GM23248 (cell line): ENCODE measurements around the gene FDX2. TPM values are rescaled to one million over a fixed set of nuclear protein-coding genes. Genes with fewer than 3 reads are reported as not detected.
A peak's percentile ranks its signal among the peaks of the same experiment; 100 is the strongest.

Experiments
- DNase-seq: peaks from one replicate; pipeline ENCODE4 v3.0.0-alpha.2; 2015
- H2AFZ ChIP-seq: fragments of 200-600 bp; sonication (generic); 2 replicates; pipeline ENCODE4 v1.6.1; 2016; ENCODE audit warnings: antibody characterized with exemption
- H3F3A ChIP-seq: fragments of 200-600 bp; sonication (generic); 2 replicates; pipeline ENCODE4 v1.6.1; 2016; ENCODE audit warnings: mild to moderate bottlenecking, antibody characterized with exemption, mixed run types; ENCODE audit not compliant: insufficient read depth
- H3K27ac ChIP-seq: fragments of 200-600 bp; sonication (generic); 2 replicates; pipeline ENCODE4 v1.5.1; 2016; ENCODE audit warnings: mild to moderate bottlenecking
- H3K27me3 ChIP-seq: fragments of 200-600 bp; sonication (generic); replicated peaks from 2 replicates; pipeline ENCODE4 v1.6.1; 2016; ENCODE audit warnings: mild to moderate bottlenecking; ENCODE audit not compliant: insufficient read depth
- H3K36me3 ChIP-seq: fragments of 200-600 bp; sonication (generic); 2 replicates; pipeline ENCODE4 v1.6.1; 2016; ENCODE audit warnings: low read depth, mild to moderate bottlenecking
- H3K4me1 ChIP-seq: fragments of 200-600 bp; sonication (generic); 2 replicates; pipeline ENCODE4 v1.6.1; 2016; ENCODE audit warnings: mild to moderate bottlenecking; ENCODE audit not compliant: insufficient read depth
- H3K4me2 ChIP-seq: fragments of 200-600 bp; sonication (generic); one replicate; pipeline ENCODE4 v1.6.1; 2016; ENCODE audit warnings: mild to moderate bottlenecking; ENCODE audit not compliant: unreplicated experiment
- H3K4me3 ChIP-seq: fragments of 200-600 bp; sonication (generic); 2 replicates; pipeline ENCODE4 v1.5.1; 2016; ENCODE audit warnings: mild to moderate bottlenecking
- H3K79me2 ChIP-seq: fragments of 200-600 bp; sonication (generic); 2 replicates; pipeline ENCODE4 v1.6.1; 2016; ENCODE audit warnings: mild to moderate bottlenecking; ENCODE audit not compliant: insufficient read depth
- H3K9ac ChIP-seq: fragments of 200-600 bp; sonication (generic); 2 replicates; pipeline ENCODE4 v1.6.1; 2016; ENCODE audit warnings: mild to moderate bottlenecking
- H3K9me2 ChIP-seq: fragments of 200-600 bp; sonication (generic); 2 replicates; pipeline ENCODE4 v1.6.1; 2016; ENCODE audit warnings: mixed run types, mild to moderate bottlenecking, moderate library complexity; ENCODE audit not compliant: insufficient read depth
- H3K9me3 ChIP-seq: fragments of 200-600 bp; sonication (generic); one replicate; pipeline ENCODE4 v1.6.1; 2017; ENCODE audit warnings: low read depth
- H4K20me1 ChIP-seq: fragments of 200-600 bp; sonication (generic); 2 replicates; pipeline ENCODE4 v1.6.0; 2016; ENCODE audit not compliant: insufficient read depth
- EZH2 ChIP-seq: fragments of 200-600 bp; sonication (generic); IDR thresholded peaks from 2 replicates; pipeline ENCODE4 v1.6.1; 2018; ENCODE audit warnings: antibody characterized with exemption, mild to moderate bottlenecking; ENCODE audit not compliant: insufficient read depth, poor library complexity, severe bottlenecking
- EZH2phosphoT487 ChIP-seq: fragments of 200-600 bp; sonication (generic); IDR thresholded peaks from 2 replicates; pipeline ENCODE4 v1.6.1; 2018; ENCODE audit warnings: antibody characterized with exemption, moderate library complexity, mild to moderate bottlenecking, low read depth; ENCODE audit not compliant: insufficient read depth
- WGBS, 2 experiments: methylation state at CpG; one replicate each; pipeline ENCODE4 v1.1.6; 2015 to 2017; ENCODE audit warnings: low lambda C conversion rate in 2 of 2, low coverage in 1 of 2; ENCODE audit errors: missing lambda C conversion rate in 2 of 2; 5-methylcytosine and 5-hydroxymethylcytosine counted together
- in situ Hi-C: fragments of 300-500 bp; cut with MboI; formaldehyde crosslinking; loops from 2 replicates; pipeline ENCODE4 v1.15.0; 2020
- polyA plus RNA-seq: library from polyadenylated mRNA; unstranded; fragments of >200 nt; fragmentation: Nextera tagmentation; extraction: Ambion mirVana; gene quantifications from 2 replicates; pipeline ENCODE4 v1.2.1, GENCODE V29; 2016
- total RNA-seq: library from RNA; depleted of rRNA; stranded (reverse); fragments of >200 nt; shearing (Covaris generic); gene quantifications from 2 replicates; pipeline ENCODE4 v1.2.3, GENCODE V29; 2014

The FDX2 gene
- total and polyA plus RNA-seq, 2 experiments from 2014 or later = 46.6 to 48.9 TPM

- no peak overlapping the region for H3K27ac ChIP-seq
- 15 to 23% methylated on average over 37 to 50 of the region's 58 CpGs for WGBS, 2 experiments
Measured at GRCh38 chr19:10295847-10296591, 19.8 kb downstream of the FDX2 start.

DNA sequence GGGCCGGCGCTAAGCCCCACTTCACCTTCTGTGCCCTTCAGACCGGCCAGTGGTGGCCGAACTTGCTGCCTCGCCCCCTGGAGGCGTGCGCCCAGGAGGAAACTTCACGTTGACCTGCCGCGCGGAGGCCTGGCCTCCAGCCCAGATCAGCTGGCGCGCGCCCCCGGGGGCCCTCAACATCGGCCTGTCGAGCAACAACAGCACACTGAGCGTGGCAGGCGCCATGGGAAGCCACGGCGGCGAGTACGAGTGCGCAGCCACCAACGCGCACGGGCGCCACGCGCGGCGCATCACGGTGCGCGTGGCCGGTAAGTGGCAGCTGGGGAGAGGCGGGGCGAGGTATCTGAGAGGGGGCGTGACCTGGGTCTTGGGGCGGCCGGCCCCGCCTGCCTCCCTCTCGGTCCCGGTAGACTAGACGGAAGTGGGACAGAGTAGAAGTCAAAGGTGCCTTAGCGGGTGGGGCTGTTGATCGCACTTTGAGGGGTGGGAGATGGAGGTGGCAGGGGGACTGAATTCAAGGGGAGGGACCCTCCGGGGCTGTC lies 20.4 kb downstream of the FDX2 start:
- 17 to 18% methylated on average over 30 to 48 of the region's 48 CpGs for WGBS, 2 experiments
- no peak overlapping the region for H2AFZ ChIP-seq
- no peaks in the 10 kb centered on the region for H3F3A ChIP-seq
- in situ Hi-C loops = no loop called here
- H3K4me1 ChIP-seq = no peaks in the 10 kb centered on the region; the same call in 1 of the 2 replicates
- H3K9me2 ChIP-seq = no peaks in the 10 kb centered on the region
- H3K9me3 ChIP-seq = no peaks in the 10 kb centered on the region
- H3K4me3 ChIP-seq = peak overlapping the region; percentile 41
- no peaks in the 10 kb centered on the region for H3K79me2 ChIP-seq
- no peaks in the 10 kb centered on the region for H3K27me3 ChIP-seq
- no peaks in the 10 kb centered on the region for H4K20me1 ChIP-seq
- H3K36me3 ChIP-seq = no peaks in the 10 kb centered on the region
- DNase-seq = peak; percentile 46
- no peak for TF ChIP-seq EZH2
- TF ChIP-seq EZH2phosphoT487 = no peak
- H3K27ac ChIP-seq = no peak overlapping the region
- H3K4me2 ChIP-seq = peak overlapping the region; percentile 45
- H3K9ac ChIP-seq = no peak overlapping the region

More at GRCh38 chr19:10295847-10296591, 19.8 kb downstream of the FDX2 start:
- no peaks in the 10 kb centered on the region for H3K9me2 ChIP-seq
- no peaks in the 10 kb centered on the region for H3K36me3 ChIP-seq
- in situ Hi-C loops = no loop called here
- H3K9me3 ChIP-seq = no peaks in the 10 kb centered on the region
- H3K9ac ChIP-seq = no peak overlapping the region
- peak overlapping the region; percentile 45 for H3K4me2 ChIP-seq
- H3F3A ChIP-seq = no peaks in the 10 kb centered on the region
- no peaks in the 10 kb centered on the region for H3K27me3 ChIP-seq
- peak; percentile 18 for DNase-seq
- no peak overlapping the region for H2AFZ ChIP-seq
- no peaks in the 10 kb centered on the region for H3K79me2 ChIP-seq
- peak overlapping the region; percentile 41 for H3K4me3 ChIP-seq
- H3K4me1 ChIP-seq = no peaks in the 10 kb centered on the region; the same call in 1 of the 2 replicates
- H4K20me1 ChIP-seq = no peaks in the 10 kb centered on the region
- TF ChIP-seq EZH2phosphoT487 = no peak
- TF ChIP-seq EZH2 = no peak

DNA sequence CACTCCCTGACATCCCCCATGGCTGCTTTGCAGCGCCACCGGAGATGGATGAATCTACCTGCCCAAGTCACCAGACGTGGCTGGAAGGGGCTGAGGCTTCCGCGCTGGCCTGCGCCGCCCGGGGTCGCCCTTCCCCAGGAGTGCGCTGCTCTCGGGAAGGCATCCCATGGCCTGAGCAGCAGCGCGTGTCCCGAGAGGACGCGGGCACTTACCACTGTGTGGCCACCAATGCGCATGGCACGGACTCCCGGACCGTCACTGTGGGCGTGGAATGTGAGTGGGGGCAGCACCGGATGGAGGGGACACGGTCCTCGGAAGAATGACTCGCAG lies 21.5 kb downstream of the FDX2 start:
- Histone ChIP-seq H4K20me1 (no peaks in the 10 kb centered on the region), H3K9ac (no peak overlapping the region), H2AFZ (no peak overlapping the region), H3K4me2 (no peak overlapping the region), H3F3A (no peaks in the 10 kb centered on the region), H3K4me1 (no peaks in the 10 kb centered on the region; the same call in 1 of the 2 replicates), H3K27ac (no peak overlapping the region), H3K27me3 (no peaks in the 10 kb centered on the region), H3K79me2 (no peaks in the 10 kb centered on the region), H3K9me3 (no peaks in the 10 kb centered on the region), H3K4me3 (no peak overlapping the region), H3K36me3 (no peaks in the 10 kb centered on the region), H3K9me2 (no peaks in the 10 kb centered on the region)
- no peak for TF ChIP-seq EZH2
- TF ChIP-seq EZH2phosphoT487 = no peak
- in situ Hi-C loops = no loop called here
- no peak for DNase-seq
- 47 to 51% methylated on average over 19 to 23 of the region's 25 CpGs for WGBS, 2 experiments

DNA sequence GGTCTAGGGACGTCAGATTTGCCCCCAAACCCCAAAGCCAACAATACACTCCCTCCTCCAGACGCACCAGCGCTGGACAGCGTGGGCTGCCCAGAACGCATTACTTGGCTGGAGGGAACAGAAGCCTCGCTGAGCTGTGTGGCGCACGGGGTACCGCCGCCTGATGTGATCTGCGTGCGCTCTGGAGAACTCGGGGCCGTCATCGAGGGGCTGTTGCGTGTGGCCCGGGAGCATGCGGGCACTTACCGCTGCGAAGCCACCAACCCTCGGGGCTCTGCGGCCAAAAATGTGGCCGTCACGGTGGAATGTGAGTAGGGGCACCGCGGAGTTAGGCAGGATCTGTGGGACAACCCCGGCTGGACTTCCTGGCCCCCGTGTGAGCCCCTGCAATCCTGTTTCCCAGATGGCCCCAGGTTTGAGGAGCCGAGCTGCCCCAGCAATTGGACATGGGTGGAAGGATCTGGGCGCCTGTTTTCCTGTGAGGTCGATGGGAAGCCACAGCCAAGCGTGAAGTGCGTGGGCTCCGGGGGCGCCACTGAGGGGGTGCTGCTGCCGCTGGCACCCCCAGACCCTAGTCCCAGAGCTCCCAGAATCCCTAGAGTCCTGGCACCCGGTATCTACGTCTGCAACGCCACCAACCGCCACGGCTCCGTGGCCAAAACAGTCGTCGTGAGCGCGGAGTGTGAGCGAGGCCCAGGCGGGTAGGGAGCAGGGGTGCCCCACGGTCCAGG lies 22.0 kb downstream of the FDX2 start:
- DNase-seq = no peak

More for the DNA sequence above, 22.0 kb downstream of the FDX2 start:
- Histone ChIP-seq H4K20me1 (no peaks in the 10 kb centered on the region), H3K36me3 (no peaks in the 10 kb centered on the region), H2AFZ (no peak overlapping the region), H3K9ac (no peak overlapping the region), H3K4me3 (no peak overlapping the region), H3K9me3 (no peaks in the 10 kb centered on the region), H3K27ac (no peak overlapping the region), H3K4me2 (no peak overlapping the region), H3F3A (no peaks in the 10 kb centered on the region), H3K9me2 (no peaks in the 10 kb centered on the region), H3K27me3 (no peaks in the 10 kb centered on the region), H3K79me2 (no peaks in the 10 kb centered on the region), H3K4me1 (no peaks in the 10 kb centered on the region; the same call in 1 of the 2 replicates)
- in situ Hi-C loops = no loop called here
- TF ChIP-seq EZH2 = no peak
- TF ChIP-seq EZH2phosphoT487 = no peak
- WGBS, 2 experiments = 45 to 46% methylated on average over 49 of the region's 49 CpGs
